Measurements from ENCODE around the gene CENPQ.

CENPQ gene

GRCh38 chr6:49506569-49507111 lies 43.5 kb downstream of the CENPQ start:
- Histone ChIP-seq H3K4me1 (ENCODE audit: control insufficient read depth in 1 of 2, insufficient read depth in 1 of 2, low read depth in 1 of 2, low read length in 1 of 2) (no peaks in the 10 kb centered on the region), H3K4me3 (ENCODE audit: low read depth in 1 of 2, low read length in 1 of 2) (no peak overlapping the region), H3K9me3 (no peaks in the 10 kb centered on the region), H3K27me3 (no peaks in the 10 kb centered on the region), H3K36me3 (no peaks in the 10 kb centered on the region), H3K27ac (no peak overlapping the region)
- no peak for TF ChIP-seq CTCF (IDR thresholded peaks at IDR 0.05)

- no peak for TF ChIP-seq CTCF (IDR thresholded peaks at IDR 0.05)
- Histone ChIP-seq H3K4me1 (ENCODE audit: control insufficient read depth in 1 of 2, insufficient read depth in 1 of 2, low read depth in 1 of 2, low read length in 1 of 2) (no peaks in the 10 kb centered on the region), H3K4me3 (ENCODE audit: low read depth in 1 of 2, low read length in 1 of 2) (no peak overlapping the region), H3K27ac (no peak overlapping the region), H3K36me3 (no peaks in the 10 kb centered on the region), H3K9me3 (no peaks in the 10 kb centered on the region), H3K27me3 (peaks cover 20% of the 10 kb centered on the region)
Observed at GRCh38 chr6:49509342-49509741, 46.2 kb downstream of the CENPQ start.

- no peak overlapping the region for H3K4me3 ChIP-seq (ENCODE audit: low read depth in 1 of 2, low read length in 1 of 2)
- peaks cover 24% of the 10 kb centered on the region for H3K27me3 ChIP-seq
- TF ChIP-seq CTCF (IDR thresholded peaks at IDR 0.05) = no peak
- no peaks in the 10 kb centered on the region for H3K9me3 ChIP-seq
- H3K4me1 ChIP-seq (ENCODE audit: control insufficient read depth in 1 of 2, insufficient read depth in 1 of 2, low read depth in 1 of 2, low read length in 1 of 2) = no peaks in the 10 kb centered on the region
- H3K36me3 ChIP-seq = no peaks in the 10 kb centered on the region
- no peak overlapping the region for H3K27ac ChIP-seq
Observed at GRCh38 chr6:49513153-49513989, 50.2 kb downstream of the CENPQ start.

GRCh38 chr6:49514571-49515484 lies 51.7 kb downstream of the CENPQ start:
- TF ChIP-seq CTCF (IDR thresholded peaks at IDR 0.05) = no peak
- H3K36me3 ChIP-seq = no peaks in the 10 kb centered on the region

GRCh38 chr6:49515485-49516146 lies 52.4 kb downstream of the CENPQ start:
- no peaks in the 10 kb centered on the region for H3K4me1 ChIP-seq (ENCODE audit: control insufficient read depth in 1 of 2, insufficient read depth in 1 of 2, low read depth in 1 of 2, low read length in 1 of 2)
- H3K9me3 ChIP-seq = no peaks in the 10 kb centered on the region
- H3K27me3 ChIP-seq = peaks cover 24% of the 10 kb centered on the region
- H3K4me3 ChIP-seq (ENCODE audit: low read depth in 1 of 2, low read length in 1 of 2) = no peak overlapping the region
- H3K27ac ChIP-seq = no peak overlapping the region
- H3K36me3 ChIP-seq = no peaks in the 10 kb centered on the region
- TF ChIP-seq CTCF (IDR thresholded peaks at IDR 0.05) = no peak

More at GRCh38 chr6:49514571-49515484, 51.7 kb downstream of the CENPQ start:
- Histone ChIP-seq H3K9me3 (no peaks in the 10 kb centered on the region), H3K4me1 (ENCODE audit: control insufficient read depth in 1 of 2, insufficient read depth in 1 of 2, low read depth in 1 of 2, low read length in 1 of 2) (no peaks in the 10 kb centered on the region), H3K27ac (no peak overlapping the region), H3K4me3 (ENCODE audit: low read depth in 1 of 2, low read length in 1 of 2) (no peak overlapping the region), H3K27me3 (peaks cover 24% of the 10 kb centered on the region)
